Endothelial cell (in vitro differentiated cells): ENCODE results near the gene UBIAD1. TPM values are rescaled to one million over a fixed set of nuclear protein-coding genes. Genes with fewer than 3 reads are reported as not detected.

Experiments
- DNase-seq: peaks from one replicate; pipeline ENCODE4 v3.0.0; 2021; ENCODE audit warnings: low spot score
- H3K27ac Mint-ChIP-seq: one replicate; pipeline ENCODE4 v1.8.0; 2021; ENCODE audit warnings: mixed read lengths, inconsistent platforms; ENCODE audit not compliant: unreplicated experiment
- H3K27me3 Mint-ChIP-seq: one replicate; pipeline ENCODE4 v1.8.0; 2021; ENCODE audit warnings: mild to moderate bottlenecking, moderate library complexity, mixed read lengths, inconsistent platforms; ENCODE audit not compliant: unreplicated experiment
- H3K36me3 Mint-ChIP-seq: one replicate; pipeline ENCODE4 v1.8.0; 2021; ENCODE audit warnings: mild to moderate bottlenecking, low read depth, mixed read lengths, inconsistent platforms; ENCODE audit not compliant: unreplicated experiment
- H3K4me1 Mint-ChIP-seq: one replicate; pipeline ENCODE4 v1.8.0; 2021; ENCODE audit warnings: mild to moderate bottlenecking, mixed read lengths, inconsistent platforms; ENCODE audit not compliant: unreplicated experiment
- H3K4me3 Mint-ChIP-seq: one replicate; pipeline ENCODE4 v1.8.0; 2021; ENCODE audit warnings: mild to moderate bottlenecking, mixed read lengths, inconsistent platforms; ENCODE audit not compliant: unreplicated experiment
- H3K9me3 Mint-ChIP-seq: one replicate; pipeline ENCODE4 v1.8.0; 2021; ENCODE audit warnings: mixed read lengths, inconsistent platforms; ENCODE audit not compliant: unreplicated experiment
- total RNA-seq: library from RNA; stranded (reverse); fragmentation: NEBNext Ultra II Directional; extraction: Animal tissue kit (Norgen Biotek cat#: 25700); gene quantifications from one replicate; pipeline ENCODE4 v1.2.1, GENCODE V29; 2021; ENCODE audit not compliant: unreplicated experiment
- TF ChIP-seq, protein P1 (sequence below): fragments of 200-600 bp; sonication (generic); IDR thresholded peaks from one replicate; pipeline ENCODE4 v1.5.0; 2021; ENCODE audit warnings: antibody characterized with exemption; ENCODE audit not compliant: unreplicated experiment

The UBIAD1 gene
- total RNA-seq, 1 donor from 2014 or later, result 16.5 TPM

DNA sequence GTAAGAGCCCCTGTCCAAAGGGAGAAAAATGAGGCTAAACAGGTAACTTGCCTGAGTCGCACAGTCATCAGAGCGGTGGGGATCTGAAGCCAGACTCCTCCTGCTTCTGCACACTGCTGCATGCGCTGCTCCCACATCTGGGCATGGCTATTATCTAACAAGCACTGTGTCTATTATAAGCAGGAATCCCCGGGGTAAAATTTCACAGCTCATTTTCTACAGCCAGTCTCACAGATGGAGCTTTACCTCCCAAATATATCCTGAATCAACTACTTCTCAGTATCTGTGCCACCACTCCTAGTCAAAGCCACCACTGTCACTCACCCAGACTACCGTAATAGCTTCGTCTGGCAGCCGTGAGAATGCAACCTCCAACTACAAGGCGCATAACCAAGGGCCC lies 20.5 kb upstream of the UBIAD1 start:
- no peak for DNase-seq
- no peaks in the 10 kb centered on the region for H3K9me3 Mint-ChIP-seq
- no peak overlapping the region for H3K27ac Mint-ChIP-seq
- H3K4me3 Mint-ChIP-seq, result peak overlapping the region; percentile 31
- no peaks in the 10 kb centered on the region for H3K4me1 Mint-ChIP-seq
- peaks cover 2% of the 10 kb centered on the region for H3K27me3 Mint-ChIP-seq
- H3K36me3 Mint-ChIP-seq, result peaks cover 57% of the 10 kb centered on the region
- TF ChIP-seq, protein P1, sequence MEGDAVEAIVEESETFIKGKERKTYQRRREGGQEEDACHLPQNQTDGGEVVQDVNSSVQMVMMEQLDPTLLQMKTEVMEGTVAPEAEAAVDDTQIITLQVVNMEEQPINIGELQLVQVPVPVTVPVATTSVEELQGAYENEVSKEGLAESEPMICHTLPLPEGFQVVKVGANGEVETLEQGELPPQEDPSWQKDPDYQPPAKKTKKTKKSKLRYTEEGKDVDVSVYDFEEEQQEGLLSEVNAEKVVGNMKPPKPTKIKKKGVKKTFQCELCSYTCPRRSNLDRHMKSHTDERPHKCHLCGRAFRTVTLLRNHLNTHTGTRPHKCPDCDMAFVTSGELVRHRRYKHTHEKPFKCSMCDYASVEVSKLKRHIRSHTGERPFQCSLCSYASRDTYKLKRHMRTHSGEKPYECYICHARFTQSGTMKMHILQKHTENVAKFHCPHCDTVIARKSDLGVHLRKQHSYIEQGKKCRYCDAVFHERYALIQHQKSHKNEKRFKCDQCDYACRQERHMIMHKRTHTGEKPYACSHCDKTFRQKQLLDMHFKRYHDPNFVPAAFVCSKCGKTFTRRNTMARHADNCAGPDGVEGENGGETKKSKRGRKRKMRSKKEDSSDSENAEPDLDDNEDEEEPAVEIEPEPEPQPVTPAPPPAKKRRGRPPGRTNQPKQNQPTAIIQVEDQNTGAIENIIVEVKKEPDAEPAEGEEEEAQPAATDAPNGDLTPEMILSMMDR, result no peak

- TF ChIP-seq, protein P1, result no peak
- no peak for DNase-seq
- peaks cover 51% of the 10 kb centered on the region for H3K36me3 Mint-ChIP-seq
- H3K27me3 Mint-ChIP-seq, result peaks cover 2% of the 10 kb centered on the region
- H3K27ac Mint-ChIP-seq, result no peak overlapping the region
- no peaks in the 10 kb centered on the region for H3K9me3 Mint-ChIP-seq
- H3K4me3 Mint-ChIP-seq, result peak overlapping the region; percentile 59
- H3K4me1 Mint-ChIP-seq, result no peaks in the 10 kb centered on the region
Observed at GRCh38 chr1:11253226-11253625, 19.8 kb upstream of the UBIAD1 start.

DNA sequence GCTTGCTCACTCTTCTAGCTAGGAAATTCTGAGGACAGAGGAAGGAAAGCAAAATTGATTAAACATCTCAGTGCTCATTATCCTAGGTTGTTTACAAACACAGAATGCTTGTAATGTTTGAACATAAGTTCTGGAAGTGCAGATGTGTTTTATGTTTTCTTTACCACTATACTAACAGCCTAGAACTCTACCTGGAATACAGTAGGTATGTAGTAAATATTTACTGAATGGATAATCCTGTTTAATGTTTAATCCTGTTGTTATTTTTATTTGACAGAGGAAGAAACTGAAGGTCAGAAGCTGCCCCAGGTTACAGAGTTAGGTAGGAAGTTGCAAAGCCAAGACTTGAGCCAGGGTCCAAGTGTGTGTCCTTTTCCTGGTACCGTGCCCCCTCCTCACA lies 16.7 kb upstream of the UBIAD1 start:
- no peak for DNase-seq
- TF ChIP-seq, protein P1, result no peak
- Mint-ChIP-seq H3K4me1 (no peaks in the 10 kb centered on the region), H3K27me3 (peaks cover 2% of the 10 kb centered on the region), H3K27ac (peak overlapping the region; percentile 13), H3K9me3 (no peaks in the 10 kb centered on the region), H3K36me3 (peaks cover 40% of the 10 kb centered on the region), H3K4me3 (no peak overlapping the region)

DNA sequence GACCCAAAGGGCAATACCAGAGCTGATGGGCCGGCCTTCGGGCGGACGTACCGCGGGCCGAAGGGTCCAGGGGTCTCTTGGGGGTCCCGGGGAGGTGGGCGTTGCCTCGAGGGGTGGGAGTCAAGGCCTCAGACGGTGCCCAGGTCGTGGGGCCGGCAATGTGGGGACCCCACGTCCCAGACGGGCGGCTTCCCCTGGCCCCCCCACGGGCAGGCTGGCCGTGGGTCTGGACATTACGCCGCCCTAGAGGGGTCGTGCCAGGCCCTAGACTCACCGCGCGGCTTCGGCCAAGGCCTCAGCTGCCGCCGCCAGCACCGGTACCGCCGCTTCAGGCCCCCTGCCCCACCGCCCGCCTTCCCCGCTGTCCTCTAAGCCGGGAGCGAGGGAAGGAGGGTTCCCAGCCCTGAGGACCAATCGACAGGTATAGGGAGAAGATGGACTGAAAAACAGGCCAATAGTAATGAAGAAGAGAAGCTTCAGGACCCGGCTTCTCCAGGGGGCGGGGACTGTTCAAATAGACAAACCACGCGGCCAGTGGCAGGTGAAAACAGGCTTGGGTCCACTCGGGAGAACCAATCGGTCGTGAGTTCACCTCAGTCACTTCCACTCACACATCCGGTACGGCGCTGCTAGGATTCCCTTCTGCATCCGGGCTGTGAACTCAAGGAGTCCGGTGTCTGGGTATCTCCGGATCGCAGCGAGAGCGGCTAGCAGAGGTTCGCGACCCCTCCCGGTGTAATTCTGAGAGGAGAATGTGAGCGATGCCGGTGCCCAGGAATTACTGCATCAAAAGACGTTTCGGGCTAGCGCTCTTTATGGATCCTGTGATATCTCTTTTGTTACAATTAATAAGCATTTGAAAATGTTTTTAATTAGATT lies 10.6 kb upstream of the UBIAD1 start, which contains the start of gene MTOR:
TSS of gene MTOR (minus strand) at position 381 of the 879 bp plus-strand sequence. CDS start 3,142 bp downstream, outside the sequence.
- TF ChIP-seq, protein P1, result no peak
- Mint-ChIP-seq H3K36me3 (no peaks in the 10 kb centered on the region), H3K9me3 (no peaks in the 10 kb centered on the region), H3K4me1 (peaks cover 9% of the 10 kb centered on the region), H3K27me3 (no peaks in the 10 kb centered on the region), H3K27ac (peak within 1 kb of the TSS; percentile 80), H3K4me3 (peak within 1 kb of the TSS; percentile 93)
- peak; percentile 92 for DNase-seq
